PC-3 (cell line): ENCODE data around the gene RFX7. TPM values are rescaled to one million over a fixed set of nuclear protein-coding genes. Genes with fewer than 3 reads are reported as not detected.

Source experiments
- ATAC-seq: fragments of 200-7000 bp; cut with Tn5 transposase; 2 replicates; pipeline ENCODE4 v1.9.1; 2020; ENCODE audit warnings: mild to moderate bottlenecking, moderate library complexity
- BruUV-seq: library from RNA; stranded (reverse); fragments of 400-500 nt; replicated peaks from 2 replicates; lab custom pipeline; 2021; lab: Mats Ljungman, UMichigan
- CTCF ChIA-PET: fragments of 300-600 bp; sonication (Branson Sonifier 250); formaldehyde crosslinking; loops from one replicate; lab custom pipeline; 2022; ENCODE audit warnings: antibody characterized with exemption; lab: Charles Lee
- POLR2A ChIA-PET: fragments of 300-600 bp; sonication (Branson Sonifier 250); formaldehyde crosslinking; loops from one replicate; lab custom pipeline; 2022; ENCODE audit warnings: antibody characterized with exemption; ENCODE audit not compliant: unreplicated experiment; lab: Charles Lee
- DNase-seq: peaks from one replicate; pipeline ENCODE4 v3.0.0-alpha.2; 2015
- H2AFZ ChIP-seq: fragments of 300-600 bp; sonication (generic); 2 replicates; pipeline ENCODE4 v1.6.0; 2016; ENCODE audit warnings: antibody characterized with exemption, low read length
- H3F3A ChIP-seq: fragments of 300-600 bp; sonication (generic); one replicate; pipeline ENCODE4 v1.6.0; 2017; ENCODE audit warnings: antibody characterized with exemption, low read length, control low read depth, mild to moderate bottlenecking; ENCODE audit not compliant: unreplicated experiment
- H3K27ac ChIP-seq: fragments of 300-600 bp; sonication (generic); 2 replicates; pipeline ENCODE4 v1.5.1; 2016; ENCODE audit warnings: mild to moderate bottlenecking, low read length
- H3K27me3 ChIP-seq: fragments of 300-600 bp; sonication (generic); 2 replicates; pipeline ENCODE4 v1.6.1; 2016; ENCODE audit warnings: low read length, mixed read lengths
- H3K36me3 ChIP-seq: fragments of 300-600 bp; sonication (generic); 2 replicates; pipeline ENCODE4 v1.6.1; 2016; ENCODE audit warnings: low read depth, mixed run types, low read length, mixed read lengths
- H3K4me1 ChIP-seq: fragments of 300-600 bp; sonication (generic); 2 replicates; pipeline ENCODE4 v1.5.1; 2016; ENCODE audit warnings: low read length; ENCODE audit not compliant: insufficient read depth
- H3K4me2 ChIP-seq: fragments of 300-600 bp; sonication (generic); 2 replicates; pipeline ENCODE4 v1.6.0; 2016; ENCODE audit warnings: low read length
- H3K4me3 ChIP-seq: fragments of 300-600 bp; sonication (generic); 2 replicates; pipeline ENCODE4 v1.5.1; 2016; ENCODE audit warnings: mild to moderate bottlenecking, low read length, mixed read lengths
- H3K79me2 ChIP-seq: fragments of 300-600 bp; sonication (generic); 2 replicates; pipeline ENCODE4 v1.6.1; 2017; ENCODE audit warnings: low read length, mixed read lengths
- H3K9ac ChIP-seq: fragments of 300-600 bp; sonication (generic); 2 replicates; pipeline ENCODE4 v1.6.0; 2016; ENCODE audit warnings: mild to moderate bottlenecking, low read length
- H3K9me2 ChIP-seq: fragments of 300-600 bp; sonication (generic); replicated peaks from 2 replicates; pipeline ENCODE4 v1.6.1; 2016; ENCODE audit warnings: mixed run types, low read length, mixed read lengths
- H3K9me3 ChIP-seq: fragments of 300-600 bp; sonication (generic); 2 replicates; pipeline ENCODE4 v1.6.1; 2016; ENCODE audit warnings: low read length, mixed read lengths
- H4K20me1 ChIP-seq: fragments of 300-600 bp; sonication (generic); 2 replicates; pipeline ENCODE4 v1.6.1; 2016; ENCODE audit warnings: low read length, mixed read lengths
- EZH2 ChIP-seq: fragments of 300-600 bp; sonication (generic); IDR thresholded peaks from one replicate; pipeline ENCODE4 v1.6.1; 2017; ENCODE audit warnings: antibody characterized with exemption, mild to moderate bottlenecking, low read length; ENCODE audit not compliant: unreplicated experiment
- EZH2phosphoT487 ChIP-seq: fragments of 300-600 bp; sonication (generic); IDR thresholded peaks from 2 replicates; pipeline ENCODE4 v1.6.1; 2018; ENCODE audit warnings: mild to moderate bottlenecking, antibody characterized with exemption, low read length, borderline replicate concordance
- intact Hi-C: fragments of 100-400 bp; cut with micrococcal nuclease; formaldehyde crosslinking; loops from 2 replicates; pipeline ENCODE4 v1.9.0; 2023
- total RNA-seq: library from RNA; depleted of rRNA; stranded (reverse); fragments of >200 nt; gene quantifications from 2 replicates; pipeline ENCODE4 v1.2.3, GENCODE V29; 2014
- TF ChIP-seq, protein P1 (sequence below): fragments of 300-600 bp; sonication (generic); conservative IDR thresholded peaks from 2 replicates; pipeline ENCODE4 v1.5.1; 2017; ENCODE audit warnings: antibody characterized with exemption, low read depth, mild to moderate bottlenecking, low read length

The RFX7 gene
- total RNA-seq, 1 experiment from 2014 or later: 2.8 TPM

DNA sequence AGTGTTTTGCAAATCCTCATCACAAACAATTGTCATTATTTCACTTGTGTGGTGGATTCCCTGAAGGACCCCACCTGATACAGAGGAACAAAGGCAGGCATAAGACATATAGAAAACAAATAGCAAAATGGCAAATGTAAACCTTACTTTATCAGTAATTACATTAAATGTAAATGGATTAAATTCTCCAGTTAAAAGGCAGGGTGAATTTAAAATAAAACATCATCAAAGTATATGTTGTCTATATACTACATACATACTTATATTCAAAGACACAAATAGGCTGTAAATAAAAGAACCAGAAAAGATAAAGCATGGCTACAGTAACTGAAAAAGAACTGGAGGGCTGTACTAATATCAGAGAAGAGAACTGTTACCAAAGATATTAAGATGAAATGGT, 117.3 kb downstream of the RFX7 start:
- H3F3A ChIP-seq: no peaks in the 10 kb centered on the region
- H3K36me3 ChIP-seq: peaks cover 10% of the 10 kb centered on the region
- H3K9me3 ChIP-seq: peaks cover 10% of the 10 kb centered on the region; the same call in 1 of the 2 replicates
- intact Hi-C loops: no loop called here
- no peak for ATAC-seq
- DNase-seq: no peak
- H3K79me2 ChIP-seq: no peaks in the 10 kb centered on the region
- no peak overlapping the region for H2AFZ ChIP-seq
- H4K20me1 ChIP-seq: no peaks in the 10 kb centered on the region
- H3K9me2 ChIP-seq: no peaks in the 10 kb centered on the region
- no peaks in the 10 kb centered on the region for H3K4me1 ChIP-seq
- no peak overlapping the region for H3K9ac ChIP-seq
- H3K4me3 ChIP-seq: no peak overlapping the region
- TF ChIP-seq, protein P1, sequence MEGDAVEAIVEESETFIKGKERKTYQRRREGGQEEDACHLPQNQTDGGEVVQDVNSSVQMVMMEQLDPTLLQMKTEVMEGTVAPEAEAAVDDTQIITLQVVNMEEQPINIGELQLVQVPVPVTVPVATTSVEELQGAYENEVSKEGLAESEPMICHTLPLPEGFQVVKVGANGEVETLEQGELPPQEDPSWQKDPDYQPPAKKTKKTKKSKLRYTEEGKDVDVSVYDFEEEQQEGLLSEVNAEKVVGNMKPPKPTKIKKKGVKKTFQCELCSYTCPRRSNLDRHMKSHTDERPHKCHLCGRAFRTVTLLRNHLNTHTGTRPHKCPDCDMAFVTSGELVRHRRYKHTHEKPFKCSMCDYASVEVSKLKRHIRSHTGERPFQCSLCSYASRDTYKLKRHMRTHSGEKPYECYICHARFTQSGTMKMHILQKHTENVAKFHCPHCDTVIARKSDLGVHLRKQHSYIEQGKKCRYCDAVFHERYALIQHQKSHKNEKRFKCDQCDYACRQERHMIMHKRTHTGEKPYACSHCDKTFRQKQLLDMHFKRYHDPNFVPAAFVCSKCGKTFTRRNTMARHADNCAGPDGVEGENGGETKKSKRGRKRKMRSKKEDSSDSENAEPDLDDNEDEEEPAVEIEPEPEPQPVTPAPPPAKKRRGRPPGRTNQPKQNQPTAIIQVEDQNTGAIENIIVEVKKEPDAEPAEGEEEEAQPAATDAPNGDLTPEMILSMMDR: no peak
- TF ChIP-seq EZH2phosphoT487 (no peak), EZH2 (no peak)
- BruUV-seq: no TSS peak
- no peak overlapping the region for H3K27ac ChIP-seq
- ChIA-PET CTCF (no interaction called here), POLR2A (no interaction called here)
- no peaks in the 10 kb centered on the region for H3K27me3 ChIP-seq
- H3K4me2 ChIP-seq: no peak overlapping the region

DNA sequence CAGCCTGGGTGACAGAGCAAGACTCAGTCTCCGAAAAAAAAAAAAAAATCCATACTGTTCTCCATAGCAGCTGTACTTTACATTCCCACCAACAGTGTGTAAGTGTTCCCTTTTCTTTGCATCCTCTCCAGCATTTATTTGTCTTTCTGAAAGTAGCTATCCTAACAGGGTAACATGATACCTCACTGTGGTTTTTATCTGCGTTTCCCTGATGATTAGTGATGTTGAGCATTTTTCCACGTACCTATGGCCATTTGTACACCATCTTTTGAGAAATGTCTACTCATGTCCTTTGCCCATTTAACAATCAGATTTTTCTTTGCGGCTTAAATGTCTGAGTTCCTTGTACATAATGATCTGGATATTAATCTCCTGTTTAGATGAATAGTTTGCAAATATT, 119.3 kb downstream of the RFX7 start:
- no TSS peak for BruUV-seq
- ATAC-seq (peak; percentile 33; the same call in 1 of the 2 replicates), DNase-seq (peak; percentile 22)
- no peaks in the 10 kb centered on the region for H3F3A ChIP-seq
- H2AFZ ChIP-seq: no peak overlapping the region
- no peaks in the 10 kb centered on the region for H3K79me2 ChIP-seq
- H3K27me3 ChIP-seq: no peaks in the 10 kb centered on the region
- H4K20me1 ChIP-seq: no peaks in the 10 kb centered on the region
- ChIA-PET CTCF (no interaction called here), POLR2A (no interaction called here)
- TF ChIP-seq EZH2 (no peak), EZH2phosphoT487 (no peak)
- TF ChIP-seq, protein P1: no peak
- H3K9ac ChIP-seq: no peak overlapping the region
- H3K27ac ChIP-seq: no peak overlapping the region
- no peaks in the 10 kb centered on the region for H3K4me1 ChIP-seq
- peaks cover 10% of the 10 kb centered on the region; the same call in 1 of the 2 replicates for H3K9me3 ChIP-seq
- no peak overlapping the region for H3K4me3 ChIP-seq
- H3K36me3 ChIP-seq: peaks cover 10% of the 10 kb centered on the region
- intact Hi-C loops: no loop called here
- no peaks in the 10 kb centered on the region for H3K9me2 ChIP-seq
- H3K4me2 ChIP-seq: no peak overlapping the region

DNA sequence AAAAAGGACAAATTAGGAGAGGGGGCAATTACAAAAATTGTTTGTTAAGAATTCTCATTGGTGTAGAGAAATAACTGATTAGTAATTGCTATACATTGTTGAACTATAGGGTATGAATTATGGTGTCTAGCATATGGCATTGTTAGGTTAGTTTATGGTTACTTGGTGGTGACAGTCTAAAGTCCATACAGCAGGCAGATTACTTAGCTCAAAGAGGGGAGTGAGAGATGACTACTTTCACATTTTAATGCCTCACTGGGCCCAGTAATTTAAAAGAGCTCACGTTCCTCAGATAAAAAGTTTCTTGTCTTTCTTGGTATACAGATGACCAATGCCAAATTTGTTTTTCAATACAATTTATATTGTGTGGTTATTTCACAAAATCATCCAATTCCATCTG, 137.8 kb downstream of the RFX7 start:
- no peak overlapping the region for H2AFZ ChIP-seq
- CTCF ChIA-PET: no interaction called here
- H3F3A ChIP-seq: no peaks in the 10 kb centered on the region
- H3K79me2 ChIP-seq: no peaks in the 10 kb centered on the region
- no peaks in the 10 kb centered on the region for H3K4me1 ChIP-seq
- no peak for ATAC-seq
- no peaks in the 10 kb centered on the region for H3K9me3 ChIP-seq
- no TSS peak for BruUV-seq
- no peaks in the 10 kb centered on the region for H3K27me3 ChIP-seq
- TF ChIP-seq, protein P1: no peak
- TF ChIP-seq EZH2 (no peak), EZH2phosphoT487 (no peak)
- no peaks in the 10 kb centered on the region for H3K9me2 ChIP-seq
- intact Hi-C loops: no loop called here
- no peaks in the 10 kb centered on the region for H3K36me3 ChIP-seq
- POLR2A ChIA-PET: no interaction called here
- no peak overlapping the region for H3K9ac ChIP-seq
- no peak overlapping the region for H3K27ac ChIP-seq
- no peak overlapping the region for H3K4me3 ChIP-seq
- no peak overlapping the region for H3K4me2 ChIP-seq
- H4K20me1 ChIP-seq: no peaks in the 10 kb centered on the region
- no peak for DNase-seq
